Activated B cell treated with CpG ODN at 0.5 μM for 24 hours (primary cell): ENCODE data around the gene TEAD1. TPM values are rescaled to one million over a fixed set of nuclear protein-coding genes. Genes with fewer than 3 reads are reported as not detected.

ENCODE experiments used
- ATAC-seq: fragments of 200-7000 bp; cut with Tn5 transposase; one replicate; pipeline ENCODE4 v1.10.0; 2021; ENCODE audit warnings: low read depth, mild to moderate bottlenecking, moderate library complexity
- CTCF ChIA-PET: fragments of 350-600 bp; sonication (Branson Sonifier 250); formaldehyde crosslinking; loops from one replicate; lab custom pipeline; 2021; ENCODE audit warnings: antibody characterized with exemption; lab: Charles Lee
- POLR2A ChIA-PET: fragments of 350-600 bp; sonication (Branson Sonifier 250); formaldehyde crosslinking; loops from one replicate; lab custom pipeline; 2021; ENCODE audit warnings: antibody characterized with exemption; lab: Charles Lee
- DNase-seq: peaks from one replicate; pipeline ENCODE4 v3.0.0; 2022
- H3K27ac Mint-ChIP-seq: one replicate; pipeline ENCODE4 v1.8.0; 2020; ENCODE audit warnings: mixed read lengths
- H3K27me3 Mint-ChIP-seq: one replicate; pipeline ENCODE4 v1.8.0; 2021; ENCODE audit warnings: mixed read lengths
- H3K36me3 Mint-ChIP-seq: one replicate; pipeline ENCODE4 v1.8.0; 2021; ENCODE audit warnings: low read depth, mixed read lengths
- H3K4me1 Mint-ChIP-seq: one replicate; pipeline ENCODE4 v1.8.0; 2021; ENCODE audit warnings: mixed read lengths
- H3K4me3 Mint-ChIP-seq: one replicate; pipeline ENCODE4 v1.8.0; 2020; ENCODE audit warnings: mild to moderate bottlenecking, mixed read lengths
- H3K9me3 Mint-ChIP-seq: one replicate; pipeline ENCODE4 v1.8.0; 2020; ENCODE audit warnings: mixed read lengths
- intact Hi-C: fragments of 100-400 bp; cut with micrococcal nuclease; formaldehyde crosslinking; loops from one replicate; pipeline ENCODE4 v1.15.1; 2024
- total RNA-seq: library from RNA; stranded (reverse); gene quantifications from 2 replicates; pipeline ENCODE4 v1.2.3, GENCODE V29; 2022
- TF ChIP-seq, protein P1 (sequence below): fragments of 200-600 bp; IDR thresholded peaks from one replicate; pipeline ENCODE4 v1.8.0; 2022; ENCODE audit warnings: antibody characterized with exemption, mild to moderate bottlenecking

The TEAD1 gene
- total RNA-seq, 1 donor from 2014 or later: 0.07 TPM

DNA sequence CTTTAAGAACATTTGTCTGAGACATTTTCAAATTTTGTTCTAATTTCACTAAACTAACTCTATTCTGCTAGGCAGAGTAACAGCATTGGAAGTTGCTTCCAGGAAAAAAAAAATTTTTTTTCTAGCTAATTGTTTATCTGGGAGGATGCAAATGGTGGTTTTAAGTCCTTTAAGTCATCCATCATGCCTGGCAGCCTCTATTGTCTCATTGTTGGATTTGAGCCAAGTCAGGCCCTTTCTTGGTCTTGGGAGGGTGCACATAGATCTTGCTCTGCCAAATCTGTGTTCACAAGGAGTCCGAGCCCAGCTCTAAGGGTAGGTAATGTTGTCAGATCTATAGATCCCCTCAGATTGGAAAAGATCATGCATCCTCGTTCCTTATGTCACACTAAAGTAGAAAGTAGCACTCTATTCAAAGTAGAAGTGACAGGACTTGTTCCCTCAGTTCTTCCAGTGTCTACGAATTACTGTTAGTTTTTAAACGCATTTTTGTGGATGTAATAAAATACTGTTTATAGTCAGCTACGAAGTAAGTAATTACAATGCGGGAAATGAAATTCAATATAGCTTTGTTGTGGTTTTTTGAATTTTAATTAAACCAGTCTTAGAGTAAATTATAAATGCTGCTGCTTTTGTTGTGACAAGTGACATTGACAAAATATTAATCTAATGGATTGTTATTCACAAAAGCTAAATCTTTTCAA is 168.9 kb downstream of the TEAD1 start:
- intact Hi-C loops: no loop called here
- Mint-ChIP-seq H3K36me3 (no peaks in the 10 kb centered on the region), H3K4me3 (no peak overlapping the region), H3K27ac (no peak overlapping the region), H3K9me3 (no peaks in the 10 kb centered on the region), H3K27me3 (peaks cover 3% of the 10 kb centered on the region), H3K4me1 (no peaks in the 10 kb centered on the region)
- ChIA-PET POLR2A (no interaction called here), CTCF (no interaction called here)
- TF ChIP-seq, protein P1, sequence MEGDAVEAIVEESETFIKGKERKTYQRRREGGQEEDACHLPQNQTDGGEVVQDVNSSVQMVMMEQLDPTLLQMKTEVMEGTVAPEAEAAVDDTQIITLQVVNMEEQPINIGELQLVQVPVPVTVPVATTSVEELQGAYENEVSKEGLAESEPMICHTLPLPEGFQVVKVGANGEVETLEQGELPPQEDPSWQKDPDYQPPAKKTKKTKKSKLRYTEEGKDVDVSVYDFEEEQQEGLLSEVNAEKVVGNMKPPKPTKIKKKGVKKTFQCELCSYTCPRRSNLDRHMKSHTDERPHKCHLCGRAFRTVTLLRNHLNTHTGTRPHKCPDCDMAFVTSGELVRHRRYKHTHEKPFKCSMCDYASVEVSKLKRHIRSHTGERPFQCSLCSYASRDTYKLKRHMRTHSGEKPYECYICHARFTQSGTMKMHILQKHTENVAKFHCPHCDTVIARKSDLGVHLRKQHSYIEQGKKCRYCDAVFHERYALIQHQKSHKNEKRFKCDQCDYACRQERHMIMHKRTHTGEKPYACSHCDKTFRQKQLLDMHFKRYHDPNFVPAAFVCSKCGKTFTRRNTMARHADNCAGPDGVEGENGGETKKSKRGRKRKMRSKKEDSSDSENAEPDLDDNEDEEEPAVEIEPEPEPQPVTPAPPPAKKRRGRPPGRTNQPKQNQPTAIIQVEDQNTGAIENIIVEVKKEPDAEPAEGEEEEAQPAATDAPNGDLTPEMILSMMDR: no peak
- ATAC-seq: no peak
- DNase-seq: no peak

DNA sequence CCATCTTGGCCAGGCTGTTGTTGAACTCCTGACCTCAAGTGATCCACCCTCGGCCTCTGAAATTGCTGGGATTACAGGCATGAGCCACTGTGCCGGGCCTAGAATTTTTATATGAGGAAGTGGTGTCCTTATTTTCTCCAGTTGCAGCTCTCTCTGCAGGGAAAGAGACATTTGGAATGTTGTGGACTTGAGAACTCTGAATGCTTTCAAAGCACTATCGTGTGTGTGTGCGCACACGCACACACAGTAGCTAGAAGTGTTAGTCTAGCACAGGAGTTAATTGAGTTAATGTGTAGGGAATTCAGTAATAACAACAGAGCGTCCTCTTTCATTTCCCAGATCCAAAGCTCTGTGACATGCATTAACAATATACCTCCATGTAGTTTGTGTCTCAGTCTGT is 170.9 kb downstream of the TEAD1 start:
- TF ChIP-seq, protein P1: no peak
- ChIA-PET POLR2A (no interaction called here), CTCF (interaction anchor here (0.6 kb wide), 1 partner anchor 93 kb away, joined by 4 read pairs; no protein-coding TSS in a partner anchor)
- H3K4me3 Mint-ChIP-seq: no peak overlapping the region
- H3K9me3 Mint-ChIP-seq: no peaks in the 10 kb centered on the region
- no peaks in the 10 kb centered on the region for H3K36me3 Mint-ChIP-seq
- no peaks in the 10 kb centered on the region for H3K4me1 Mint-ChIP-seq
- ATAC-seq (no peak), DNase-seq (no peak)
- no peak overlapping the region for H3K27ac Mint-ChIP-seq
- intact Hi-C loops: no loop called here
- H3K27me3 Mint-ChIP-seq: peaks cover 3% of the 10 kb centered on the region

DNA sequence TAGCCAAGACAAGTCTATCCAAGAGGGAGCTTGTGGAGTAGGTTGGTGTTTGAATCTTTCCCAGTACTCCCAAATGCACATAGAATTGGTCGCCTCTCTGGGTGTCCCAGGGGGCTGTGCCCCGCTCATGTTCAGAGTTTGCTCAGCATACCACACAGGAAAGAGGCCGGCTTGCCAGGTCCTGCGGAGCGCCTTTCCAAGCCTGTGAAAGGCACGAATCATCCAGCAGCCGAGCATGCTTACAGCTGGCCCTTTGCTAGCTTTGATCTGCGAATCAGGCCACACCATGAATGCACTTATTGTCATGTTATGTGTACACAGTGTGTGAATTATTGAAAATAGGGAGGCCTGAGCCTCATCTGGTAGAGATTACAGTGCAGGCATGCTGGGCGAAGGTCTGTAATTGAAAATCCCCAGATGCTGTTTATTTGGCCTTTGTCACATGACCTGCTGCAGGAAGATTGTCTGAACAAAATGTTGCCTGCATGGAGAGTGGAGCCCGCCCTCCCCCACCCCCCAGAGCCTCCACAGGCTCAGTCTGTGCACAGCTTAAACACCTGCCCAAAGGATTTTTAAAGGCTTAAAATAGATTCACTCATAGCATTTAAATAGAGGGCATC is 171.6 kb downstream of the TEAD1 start:
- intact Hi-C loops: no loop called here
- ChIA-PET POLR2A (no interaction called here), CTCF (no interaction called here)
- H3K4me1 Mint-ChIP-seq: no peaks in the 10 kb centered on the region
- H3K9me3 Mint-ChIP-seq: no peaks in the 10 kb centered on the region
- no peak overlapping the region for H3K27ac Mint-ChIP-seq
- ATAC-seq (no peak), DNase-seq (no peak)
- peaks cover 5% of the 10 kb centered on the region for H3K27me3 Mint-ChIP-seq
- TF ChIP-seq, protein P1: no peak
- H3K4me3 Mint-ChIP-seq: no peak overlapping the region
- no peaks in the 10 kb centered on the region for H3K36me3 Mint-ChIP-seq

DNA sequence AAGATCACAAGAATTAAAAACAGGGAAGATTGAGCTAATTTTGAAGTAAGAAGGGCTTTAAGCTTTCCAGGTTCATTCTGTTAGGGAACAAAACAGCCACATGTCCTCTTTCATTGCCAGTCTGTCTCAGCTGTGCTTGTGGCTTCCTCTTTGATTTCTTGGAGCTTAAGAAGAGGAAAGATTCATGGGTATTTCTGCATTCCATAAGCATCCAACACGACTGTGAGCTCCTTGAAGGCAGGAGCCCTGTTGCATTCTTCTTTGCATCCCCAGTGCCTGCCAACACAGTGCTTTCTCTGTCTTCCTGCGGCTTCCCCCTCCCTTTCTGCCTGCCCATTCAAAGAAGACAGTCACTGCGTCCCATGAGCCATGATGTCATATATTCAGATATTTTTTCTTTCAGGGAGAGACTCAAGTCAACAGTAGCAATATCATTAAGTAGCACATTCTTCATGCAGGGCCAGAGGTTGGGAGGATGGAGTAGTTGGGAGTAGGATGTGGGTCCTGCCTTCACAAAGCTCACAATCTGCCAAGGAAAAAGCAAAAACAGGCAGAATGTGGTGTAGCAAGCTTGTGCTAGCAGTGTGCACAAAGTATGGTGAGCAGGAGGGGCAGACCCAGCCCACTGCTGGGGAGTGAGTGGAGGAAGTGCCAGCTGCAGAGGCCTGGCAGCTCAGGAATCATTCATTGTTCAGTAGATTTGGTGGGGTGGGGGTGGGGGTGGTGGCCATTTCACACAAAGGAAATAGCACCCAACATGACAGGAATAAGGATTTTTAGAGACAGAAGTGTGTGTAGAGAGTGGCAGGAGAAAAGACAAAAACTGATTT is 172.8 kb downstream of the TEAD1 start:
- Mint-ChIP-seq H3K4me3 (no peak overlapping the region), H3K36me3 (no peaks in the 10 kb centered on the region), H3K4me1 (no peaks in the 10 kb centered on the region), H3K27ac (no peak overlapping the region), H3K9me3 (no peaks in the 10 kb centered on the region), H3K27me3 (peaks cover 7% of the 10 kb centered on the region)
- POLR2A ChIA-PET: no interaction called here
- ATAC-seq (no peak), DNase-seq (no peak)
- TF ChIP-seq, protein P1: no peak
- intact Hi-C loops: no loop called here
- CTCF ChIA-PET: no interaction called here

DNA sequence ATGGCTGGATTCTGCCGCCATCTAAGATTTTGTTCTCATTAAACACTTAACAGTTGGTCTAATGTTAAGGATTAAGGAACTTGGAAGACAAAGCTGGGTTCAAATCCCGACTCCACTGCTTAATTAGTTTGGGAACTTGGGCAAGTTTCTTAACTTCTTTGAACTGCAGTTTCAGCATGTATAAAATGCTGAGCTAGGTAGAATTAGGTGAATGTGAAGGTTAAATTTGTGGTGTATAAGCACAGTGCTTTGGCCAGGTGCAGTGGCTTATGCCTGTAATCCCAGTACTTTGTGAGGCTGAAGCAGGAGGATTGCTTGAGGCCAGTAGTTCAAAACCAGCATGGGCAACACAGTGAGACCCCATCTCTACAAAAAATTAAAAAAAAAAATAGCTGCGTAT is 174.2 kb downstream of the TEAD1 start:
- no peaks in the 10 kb centered on the region for H3K4me1 Mint-ChIP-seq
- H3K4me3 Mint-ChIP-seq: no peak overlapping the region
- H3K36me3 Mint-ChIP-seq: no peaks in the 10 kb centered on the region
- H3K27ac Mint-ChIP-seq: no peak overlapping the region
- intact Hi-C loops: no loop called here
- ChIA-PET CTCF (no interaction called here), POLR2A (no interaction called here)
- H3K27me3 Mint-ChIP-seq: peaks cover 4% of the 10 kb centered on the region
- no peaks in the 10 kb centered on the region for H3K9me3 Mint-ChIP-seq
- DNase-seq (no peak), ATAC-seq (no peak)
- TF ChIP-seq, protein P1: no peak
